ENCODE results near the gene CYGB. TPM values are rescaled to one million over a fixed set of nuclear protein-coding genes. Genes with fewer than 3 reads are reported as not detected.
A peak's percentile ranks its signal among the peaks of the same experiment; 100 is the strongest.

Gene CYGB
- total RNA-seq, 4 donors from 2014 or later, result 12.6 to 23.2 (median 18.8) TPM

DNA sequence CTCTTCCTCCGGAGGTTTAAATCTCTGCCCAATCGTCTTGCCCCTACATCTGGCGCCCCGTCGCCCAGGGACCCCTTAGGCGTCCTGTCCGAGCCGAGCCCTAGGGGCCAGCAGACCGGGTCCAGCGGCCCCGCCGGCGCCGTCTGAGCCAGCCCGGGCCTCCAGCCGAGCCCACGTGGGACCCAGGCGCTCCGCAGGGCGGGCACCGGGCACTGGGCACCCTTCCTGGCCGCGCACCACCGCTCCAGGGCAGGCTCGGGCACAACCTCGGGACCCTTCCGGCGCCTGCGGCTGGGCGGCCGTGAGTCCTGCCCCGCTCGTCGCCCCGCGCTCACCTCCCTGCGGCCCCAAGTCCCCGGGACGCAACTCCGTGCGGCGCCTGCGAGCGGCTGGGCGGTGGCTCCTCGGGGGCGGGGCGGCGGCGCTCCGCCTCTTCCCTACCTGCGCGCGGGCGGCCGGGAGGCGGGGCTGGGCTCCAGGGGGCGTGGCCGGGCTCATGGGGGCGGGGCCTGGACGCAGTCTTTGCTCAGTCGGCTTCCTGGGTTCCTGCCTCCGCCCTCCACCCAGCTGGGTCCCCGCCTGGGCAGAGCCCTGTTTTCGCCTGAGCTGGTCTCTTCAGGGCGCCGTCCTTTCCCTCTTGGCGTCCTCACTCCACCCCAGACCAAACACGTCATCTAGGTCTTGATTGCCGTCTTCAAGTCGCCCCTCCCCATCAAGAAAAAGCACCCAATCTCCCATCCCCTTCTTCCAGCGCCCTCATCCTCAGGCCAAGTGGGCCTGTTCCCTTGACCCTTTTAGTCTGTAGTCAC, 36.3 kb downstream of the CYGB start, which contains the start of gene RHBDF2:
Gene RHBDF2 (minus strand): TSS at position 406 of the 809 bp plus-strand sequence. CDS start 19,899 bp downstream, outside the sequence.
- 8 to 9% methylated on average over 4 to 8 of the region's 72 CpGs for WGBS, 2 donors (ENCODE audit: low coverage in 1 of 2)
- Histone ChIP-seq H3K27me3 (peaks cover 11% of the 10 kb centered on the region), H3K4me3 (peak within 1 kb of the TSS; percentile 38 to 70), H3K9me3 (no peaks in the 10 kb centered on the region), H3K36me3 (no peaks in the 10 kb centered on the region), H3K4me1 (peaks cover 0 to 52% (median 31%) of the 10 kb centered on the region in 3 donors), H3K27ac (peak within 1 kb of the TSS in 3 of 4 donors; percentile 82 to 88 (median 82))
- peak; percentile 91 for ATAC-seq
- peak; percentile 17 for TF ChIP-seq POLR2AphosphoS5 (IDR thresholded peaks at IDR 0.05)
- TF ChIP-seq, protein P1, sequence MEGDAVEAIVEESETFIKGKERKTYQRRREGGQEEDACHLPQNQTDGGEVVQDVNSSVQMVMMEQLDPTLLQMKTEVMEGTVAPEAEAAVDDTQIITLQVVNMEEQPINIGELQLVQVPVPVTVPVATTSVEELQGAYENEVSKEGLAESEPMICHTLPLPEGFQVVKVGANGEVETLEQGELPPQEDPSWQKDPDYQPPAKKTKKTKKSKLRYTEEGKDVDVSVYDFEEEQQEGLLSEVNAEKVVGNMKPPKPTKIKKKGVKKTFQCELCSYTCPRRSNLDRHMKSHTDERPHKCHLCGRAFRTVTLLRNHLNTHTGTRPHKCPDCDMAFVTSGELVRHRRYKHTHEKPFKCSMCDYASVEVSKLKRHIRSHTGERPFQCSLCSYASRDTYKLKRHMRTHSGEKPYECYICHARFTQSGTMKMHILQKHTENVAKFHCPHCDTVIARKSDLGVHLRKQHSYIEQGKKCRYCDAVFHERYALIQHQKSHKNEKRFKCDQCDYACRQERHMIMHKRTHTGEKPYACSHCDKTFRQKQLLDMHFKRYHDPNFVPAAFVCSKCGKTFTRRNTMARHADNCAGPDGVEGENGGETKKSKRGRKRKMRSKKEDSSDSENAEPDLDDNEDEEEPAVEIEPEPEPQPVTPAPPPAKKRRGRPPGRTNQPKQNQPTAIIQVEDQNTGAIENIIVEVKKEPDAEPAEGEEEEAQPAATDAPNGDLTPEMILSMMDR (IDR thresholded peaks at IDR 0.05), result peak in 1 of 4 experiments; percentile 18
- TF ChIP-seq EP300 (IDR thresholded peaks at IDR 0.05), result no peak
- TF ChIP-seq POLR2A (IDR thresholded peaks at IDR 0.05), result peak; percentile 69 to 75

DNA sequence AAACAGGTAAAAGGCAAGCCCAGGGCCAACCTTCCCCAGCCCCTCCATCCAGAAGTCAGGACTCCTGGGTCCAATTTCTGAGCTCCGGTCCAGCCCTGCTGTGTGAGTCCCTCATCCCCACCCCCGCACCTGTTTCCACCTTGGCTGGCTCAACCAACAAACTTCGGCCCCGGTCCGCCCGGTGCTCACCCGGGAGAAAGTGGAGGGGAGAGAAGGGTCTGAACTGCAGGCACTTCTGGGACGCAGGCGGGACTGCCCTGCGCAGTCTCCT, 36.8 kb downstream of the CYGB start:
- no peak for ATAC-seq
- Histone ChIP-seq H3K4me1 (peaks cover 0 to 51% (median 31%) of the 10 kb centered on the region in 3 donors), H3K36me3 (no peaks in the 10 kb centered on the region), H3K27ac (peak overlapping the region in 3 of 4 donors; percentile 82 to 88 (median 82)), H3K4me3 (peak overlapping the region; percentile 38 to 70), H3K9me3 (no peaks in the 10 kb centered on the region), H3K27me3 (peaks cover 11% of the 10 kb centered on the region)
- TF ChIP-seq, protein P1 (IDR thresholded peaks at IDR 0.05), result no peak
- TF ChIP-seq EP300 (IDR thresholded peaks at IDR 0.05), result no peak
- WGBS, 2 donors (ENCODE audit: low coverage in 1 of 2), result no CpG with 5 or more reads among the region's 10 CpGs

DNA sequence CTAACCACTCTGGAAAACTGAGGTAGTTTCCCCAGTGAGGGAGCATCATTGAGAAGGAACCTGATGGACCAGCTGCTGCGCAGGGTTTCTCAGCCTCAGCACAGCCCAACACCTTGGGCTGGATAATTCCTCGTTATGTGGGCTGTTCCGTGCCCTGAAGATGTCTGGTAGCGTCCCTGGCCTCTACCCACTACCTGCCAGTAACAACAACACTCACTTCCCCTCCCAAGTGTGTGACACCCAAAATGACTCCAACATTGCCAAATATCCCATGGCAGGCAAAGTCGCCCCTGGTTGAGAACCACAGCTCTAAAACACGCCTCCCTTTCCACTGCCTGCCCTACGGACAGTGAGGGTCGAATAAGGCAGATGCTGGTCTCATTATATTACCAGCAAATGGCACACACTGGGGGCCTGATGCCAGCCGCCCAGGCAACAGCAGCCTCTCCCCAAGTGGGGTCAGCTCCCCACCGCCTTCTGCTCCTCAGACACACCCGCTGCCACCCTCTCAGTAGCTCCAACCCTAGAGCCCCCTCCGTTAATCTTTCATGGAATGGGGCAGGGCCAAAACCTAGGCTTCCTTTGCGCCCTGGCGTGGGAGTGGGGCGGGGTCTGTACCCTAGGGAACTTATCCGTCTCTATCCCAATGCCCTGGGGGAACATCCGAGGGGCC, 37.3 kb downstream of the CYGB start:
- TF ChIP-seq EP300 (IDR thresholded peaks at IDR 0.05) (no peak), POLR2AphosphoS5 (IDR thresholded peaks at IDR 0.05) (no peak)
- Histone ChIP-seq H3K4me1 (peaks cover 0 to 51% (median 31%) of the 10 kb centered on the region in 3 donors), H3K9me3 (no peaks in the 10 kb centered on the region)

DNA sequence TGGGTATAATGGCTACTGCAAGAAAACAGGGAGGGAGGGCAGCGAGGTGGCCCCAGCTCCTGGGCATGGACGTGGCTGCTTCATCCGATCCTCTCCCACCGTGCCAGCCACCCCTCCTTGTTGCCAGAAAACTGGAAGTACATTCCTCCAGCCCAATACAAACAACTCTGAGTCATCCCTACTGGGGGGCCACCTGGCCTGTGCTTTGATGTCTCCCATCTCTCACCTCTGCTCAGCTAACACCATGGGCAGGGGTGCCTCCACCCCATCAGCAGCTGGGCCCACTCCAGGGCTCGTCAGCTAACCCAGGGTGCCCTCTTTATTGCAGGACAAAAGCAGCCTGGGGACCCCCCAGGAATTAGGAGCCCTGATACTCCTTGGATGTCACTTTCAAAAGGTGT, 38.2 kb downstream of the CYGB start:
- no peaks in the 10 kb centered on the region for H3K9me3 ChIP-seq
- H3K4me3 ChIP-seq, result peak overlapping the region in 1 of 2 donors; percentile 70
- peak overlapping the region in 3 of 4 donors; percentile 82 to 88 (median 82) for H3K27ac ChIP-seq
- ATAC-seq, result no peak
- 73% methylated on average over 5 of the region's 5 CpGs; no CpG with 5 or more reads in 1 of the 2 donors for WGBS, 2 donors (ENCODE audit: low coverage in 1 of 2)
- TF ChIP-seq, protein P1 (IDR thresholded peaks at IDR 0.05), result no peak
- TF ChIP-seq POLR2A (IDR thresholded peaks at IDR 0.05) (no peak), POLR2AphosphoS5 (IDR thresholded peaks at IDR 0.05) (no peak), EP300 (IDR thresholded peaks at IDR 0.05) (no peak)
- H3K4me1 ChIP-seq, result peaks cover 0 to 52% (median 31%) of the 10 kb centered on the region in 3 donors
- H3K27me3 ChIP-seq, result no peaks in the 10 kb centered on the region
- no peaks in the 10 kb centered on the region for H3K36me3 ChIP-seq

More for the DNA sequence above, 37.3 kb downstream of the CYGB start:
- Histone ChIP-seq H3K27ac (peak overlapping the region in 3 of 4 donors; percentile 82 to 88 (median 82)), H3K4me3 (peak overlapping the region; percentile 38 to 70), H3K36me3 (no peaks in the 10 kb centered on the region), H3K27me3 (peaks cover 6% of the 10 kb centered on the region)
- 100% methylated on average over 1 to 2 of the region's 17 CpGs for WGBS, 2 donors (ENCODE audit: low coverage in 1 of 2)
- ATAC-seq, result no peak

DNA sequence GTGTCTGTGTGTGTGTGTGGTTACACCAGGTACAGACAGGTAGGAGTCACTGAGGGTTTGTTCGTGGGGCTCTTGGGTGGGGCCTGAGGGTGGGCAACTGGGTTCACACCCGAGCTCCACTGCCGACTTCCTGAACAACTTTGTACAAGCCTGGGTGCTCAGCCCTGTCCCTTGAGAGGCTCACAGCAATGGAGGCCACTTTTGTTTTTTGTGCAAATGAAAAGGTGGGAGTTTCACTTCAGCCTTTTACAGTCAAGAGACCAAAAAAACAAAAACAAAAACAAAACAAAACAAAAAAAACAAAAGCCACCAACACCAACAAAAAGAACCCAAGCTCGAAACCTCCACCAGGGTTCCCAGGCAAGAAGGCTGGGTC, 38.6 kb downstream of the CYGB start:
- no peaks in the 10 kb centered on the region for H3K36me3 ChIP-seq
- H3K9me3 ChIP-seq, result no peaks in the 10 kb centered on the region
- TF ChIP-seq POLR2AphosphoS5 (IDR thresholded peaks at IDR 0.05) (no peak), POLR2A (IDR thresholded peaks at IDR 0.05) (no peak)
- H3K4me1 ChIP-seq, result peaks cover 0 to 56% (median 31%) of the 10 kb centered on the region in 3 donors
- 100% methylated on average over 1 of the region's 4 CpGs; no CpG with 5 or more reads in 1 of the 2 donors for WGBS, 2 donors (ENCODE audit: low coverage in 1 of 2)
- H3K27me3 ChIP-seq, result no peaks in the 10 kb centered on the region
- H3K27ac ChIP-seq, result peak overlapping the region in 3 of 4 donors; percentile 82 to 88 (median 82)
- peak overlapping the region in 1 of 2 donors; percentile 70 for H3K4me3 ChIP-seq
- ATAC-seq, result no peak

All from gastroesophageal sphincter (tissue), 4 donors.